K562 (cell line): ENCODE data around the gene PSRC1. TPM values are rescaled to one million over a fixed set of nuclear protein-coding genes. Genes with fewer than 3 reads are reported as not detected.

Experiments used
- ATAC-seq: fragments of 200-7000 bp; cut with Tn5 transposase; 3 replicates; pipeline ENCODE4 v1.9.1; 2020; ENCODE audit warnings: moderate library complexity
- BruUV-seq: library from RNA; stranded (reverse); fragments of 400-500 nt; replicated peaks from 2 replicates; lab custom pipeline; 2021; lab: Mats Ljungman, UMichigan
- CTCF ChIA-PET: fragments of 300-600 bp; formaldehyde crosslinking; extraction: SDS; loops from one replicate; lab custom pipeline; 2021; ENCODE audit warnings: low intra/inter-chr PET ratio; lab: Yijun Ruan, JAX
- POLR2A ChIA-PET: fragments of 300-600, 350-650 bp; sonication (Branson Sonifier 250); formaldehyde crosslinking; extraction: SDS; loops from one replicate; lab custom pipeline; 2021; ENCODE audit warnings: antibody characterized with exemption, inconsistent platforms; lab: Yijun Ruan, JAX
- DNase-seq, 4 experiments: peaks; one replicate each; pipeline versions ENCODE4 v3.0.0 to v3.0.0-alpha.2; 2011 to 2018; ENCODE audit warnings: low spot score in 3 of 4, mixed read lengths in 3 of 4; ENCODE audit errors: extremely low read depth in 1 of 4
- FAIRE-seq: peaks from 2 replicates; lab custom pipeline; 2011; peaks lifted over from hg19 to GRCh38; lab: Jason Lieb, UNC
- H2AFZ ChIP-seq: 2 replicates; pipeline ENCODE4 v1.6.0; 2011; ENCODE audit warnings: low read depth, low read length, control low read depth, inconsistent platforms
- H3K27ac ChIP-seq: fragments of 200-600 bp; 3 replicates; pipeline ENCODE4 v1.8.0; 2011; ENCODE audit warnings: low read depth, mild to moderate bottlenecking, control low read depth, inconsistent platforms, low read length, moderate library complexity, mixed read lengths; ENCODE audit errors: extremely low read depth
- H3K27me3 ChIP-seq, 2 experiments: fragments of 300-600 bp in 1 of 2; 2 replicates in 1 of 2; 3 replicates in 1 of 2; pipeline versions ENCODE4 v1.6.0 to v1.8.0; 2011; ENCODE audit warnings: inconsistent platforms in 2 of 2, low read length in 2 of 2, mild to moderate bottlenecking in 1 of 2, mixed read lengths in 1 of 2, moderate library complexity in 1 of 2; ENCODE audit not compliant: control insufficient read depth in 2 of 2, insufficient read depth in 2 of 2
- H3K36me3 ChIP-seq: fragments of 300-600 bp; 3 replicates; pipeline ENCODE4 v1.8.0; 2011; ENCODE audit warnings: mild to moderate bottlenecking, low read length, inconsistent platforms; ENCODE audit not compliant: control insufficient read depth, insufficient read depth
- H3K4me1 ChIP-seq, 2 experiments: fragments of 200-600 bp in 1 of 2; replicated peaks in 1 of 2; 2 replicates in 1 of 2; 3 replicates in 1 of 2; pipeline versions ENCODE4 v1.5.1 to v1.8.0; 2011; ENCODE audit warnings: inconsistent platforms in 2 of 2, low read length in 2 of 2, mild to moderate bottlenecking in 1 of 2, mixed read lengths in 1 of 2, moderate library complexity in 1 of 2; ENCODE audit not compliant: control insufficient read depth in 2 of 2, insufficient read depth in 2 of 2
- H3K4me2 ChIP-seq: 2 replicates; pipeline ENCODE4 v1.6.1; 2011; ENCODE audit warnings: low read length, control low read depth, inconsistent platforms, mixed read lengths; ENCODE audit not compliant: insufficient read depth
- H3K4me3 ChIP-seq: fragments of 200-600 bp; sonication (generic), shearing (Covaris generic); 2 replicates; pipeline ENCODE4 v1.5.1; 2016; ENCODE audit warnings: control low read depth, inconsistent platforms
- H3K79me2 ChIP-seq: fragments of 200-600 bp; 3 replicates; pipeline ENCODE4 v1.8.0; 2011; ENCODE audit warnings: low read length, inconsistent platforms; ENCODE audit not compliant: control insufficient read depth, insufficient read depth
- H3K9ac ChIP-seq, 2 experiments: 2 replicates each; pipeline versions ENCODE4 v1.6.0 to v1.6.1; 2011; ENCODE audit warnings: low read depth in 2 of 2, low read length in 2 of 2, control low read depth in 1 of 2, inconsistent platforms in 1 of 2, mild to moderate bottlenecking in 1 of 2, mixed read lengths in 1 of 2; ENCODE audit not compliant: insufficient read depth in 1 of 2
- H3K9me1 ChIP-seq: one replicate; pipeline ENCODE4 v1.6.0; 2011; ENCODE audit warnings: inconsistent platforms, mild to moderate bottlenecking, low read length, moderate library complexity; ENCODE audit not compliant: control insufficient read depth, insufficient read depth
- H3K9me3 ChIP-seq: replicated peaks from 2 replicates; pipeline ENCODE4 v1.5.1; 2011; ENCODE audit warnings: low read depth, low read length, inconsistent platforms; ENCODE audit not compliant: control insufficient read depth, insufficient read depth
- H4K20me1 ChIP-seq: replicated peaks from 2 replicates; pipeline ENCODE4 v1.6.1; 2011; ENCODE audit warnings: low read length, inconsistent platforms, mixed read lengths; ENCODE audit not compliant: control insufficient read depth, insufficient read depth
- GATAD2A ChIP-seq: fragments of 450-650 bp; IDR thresholded peaks from 2 replicates; pipeline ENCODE4 v1.6.1; 2017
- JUNB ChIP-seq: fragments of 450-650 bp; formaldehyde crosslinking; conservative IDR thresholded peaks from 2 replicates; pipeline ENCODE4 v1.4.0; 2020; ENCODE audit warnings: mild to moderate bottlenecking
- NFIC ChIP-seq: fragments of 450-650 bp; IDR thresholded peaks from 2 replicates; pipeline ENCODE4 v1.6.1; 2017; ENCODE audit warnings: mild to moderate bottlenecking, inconsistent platforms
- PHF8 ChIP-seq: fragments of 200-600 bp; sonication (generic); IDR thresholded peaks from 2 replicates; pipeline ENCODE4 v1.6.1; 2012; ENCODE audit warnings: mixed run types, mild to moderate bottlenecking, inconsistent platforms, low read length, moderate library complexity, borderline replicate concordance
- SP2 ChIP-seq: IDR thresholded peaks from 2 replicates; pipeline ENCODE4 v1.6.1; 2011; ENCODE audit warnings: mild to moderate bottlenecking, low read depth, low read length, moderate library complexity; ENCODE audit not compliant: poor library complexity, severe bottlenecking; ENCODE audit errors: extremely low read depth
- ZBTB34 ChIP-seq: fragments of 250-450 bp; sonication (Bioruptor Pico); IDR thresholded peaks from 2 replicates; pipeline ENCODE4 v1.8.0; 2021; ENCODE audit warnings: mild to moderate bottlenecking, moderate library complexity
- ZEB2 ChIP-seq: fragments of 450-650 bp; IDR thresholded peaks from 2 replicates; pipeline ENCODE4 v1.6.1; 2016
- ZNF589 ChIP-seq: fragments of 200-800 bp; sonication (Bioruptor generic); IDR thresholded peaks from 2 replicates; pipeline ENCODE4 v1.6.1; 2016; ENCODE audit warnings: low read depth, missing genetic modification characterization, missing compliant biosample characterization
- ZNF77 ChIP-seq: fragments of 250-450 bp; sonication (Bioruptor Pico); IDR thresholded peaks from 2 replicates; pipeline ENCODE4 v1.5.0; 2020
- WGBS: fragments of 100-300 bp; shearing (Covaris generic); methylation state at CpG from one replicate; pipeline ENCODE4 v1.1.6; 2016; ENCODE audit warnings: low coverage, mixed read lengths; ENCODE audit not compliant: insufficient coverage; ENCODE audit errors: missing lambda C conversion rate; 5-methylcytosine and 5-hydroxymethylcytosine counted together
- in situ Hi-C: fragments of 300-500 bp; cut with MboI; formaldehyde crosslinking; loops from 4 replicates; pipeline ENCODE4 v1.15.0; 2018; ENCODE audit warnings: inconsistent platforms, mixed read lengths
- intact Hi-C: fragments of 100-400 bp; cut with micrococcal nuclease; formaldehyde crosslinking; loops from 2 replicates; pipeline ENCODE4 v1.14.2; 2022
- polyA plus RNA-seq, 8 experiments: library from polyadenylated mRNA; depleted of rRNA in 4 of 8; stranded (reverse) in 5 of 8; unstranded in 3 of 8; fragments of >200 nt; fragmentation: Nextera tagmentation in 2 of 8; fragmentation: Illumina TruSeq in 1 of 8; extraction: Ambion mirVana in 2 of 8; extraction: Trizol in 1 of 8; gene quantifications; 2 replicates each; pipeline versions ENCODE4 v1.2.1 to v1.2.3, GENCODE V29; 2011 to 2014; ENCODE audit warnings: inconsistent platforms in 1 of 8, missing spikeins in 1 of 8
- total RNA-seq, 7 experiments: library from RNA; depleted of rRNA in 6 of 7; stranded (reverse); fragments of >200 nt in 6 of 7; fragmentation: Illumina TruSeq in 2 of 7; extraction: Trizol in 2 of 7; gene quantifications; 2 replicates each; pipeline versions ENCODE4 v1.2.1 to v1.2.3, GENCODE V29; 2011 to 2021; ENCODE audit warnings: low replicate concordance in 1 of 7

The PSRC1 gene
- total and polyA plus RNA-seq, 9 of the 15 experiments (the other 6 are each of a cell fraction or from before 2014, with no cell fraction given) = 6.5 to 65.2 (median 39.3) TPM

GRCh38 chr1:109243860-109244552 lies 38.9 kb downstream of the PSRC1 start:
- 45% methylated on average over 8 of the region's 8 CpGs for WGBS
- H2AFZ ChIP-seq = no peak overlapping the region
- H3K4me1 ChIP-seq = peaks cover 18 to 42% of the 10 kb centered on the region in 2 experiments; a peak in 4 of 5 replicates
- no peaks in the 10 kb centered on the region for H3K9me1 ChIP-seq
- H3K36me3 ChIP-seq = peaks cover 4% of the 10 kb centered on the region; the same call in 1 of the 3 replicates
- ChIA-PET POLR2A (interaction anchor here (0.6 to 1.5 kb wide), 8 partner anchors 10 to 155 kb away, joined by 3 to 10 read pairs (median 4); partner anchors contain the start of gene SORT1), CTCF (no interaction called here)
- ATAC-seq (no peak), DNase-seq (no peak), FAIRE-seq (no peak)
- TF ChIP-seq ZEB2 = no peak
- TF ChIP-seq ZNF589 (CRISPR knock-in tag) = no peak
- TF ChIP-seq GATAD2A = no peak
- no peak for TF ChIP-seq PHF8
- TF ChIP-seq NFIC = peak; percentile 29; the same call in 1 of the 2 replicates
- TF ChIP-seq ZNF77 (CRISPR knock-in tag) = no peak
- no peak for TF ChIP-seq SP2
- no peak for TF ChIP-seq JUNB (CRISPR knock-in tag)
- TF ChIP-seq ZBTB34 (CRISPR knock-in tag) = no peak
- no peak overlapping the region for H3K27ac ChIP-seq
- intact Hi-C loops (no loop called here), in situ Hi-C loops (no loop called here)
- H3K79me2 ChIP-seq = no peaks in the 10 kb centered on the region
- BruUV-seq = no TSS peak
- no peak overlapping the region for H3K4me3 ChIP-seq
- peaks cover 8% of the 10 kb centered on the region for H4K20me1 ChIP-seq
- H3K27me3 ChIP-seq = no peaks in the 10 kb centered on the region
- H3K9ac ChIP-seq = no peak overlapping the region
- H3K4me2 ChIP-seq = no peak overlapping the region
- H3K9me3 ChIP-seq = no peaks in the 10 kb centered on the region
